Panc1 (cell line): ENCODE results near the gene HMG20B.

Experiments used
- CTCF ChIP-seq: fragments of 450-650 bp; IDR thresholded peaks from 2 replicates; pipeline ENCODE4 v1.5.1; 2017; ENCODE audit warnings: mild to moderate bottlenecking
- POLR2AphosphoS5 ChIP-seq: IDR thresholded peaks from 2 replicates; pipeline ENCODE4 v1.6.1; 2012; ENCODE audit warnings: mild to moderate bottlenecking, low read depth, low read length, moderate library complexity

- TF ChIP-seq POLR2AphosphoS5, result no peak
- no peak for TF ChIP-seq CTCF
These were observed 39.6 kb downstream of the HMG20B start for GRCh38 chr19:3612330-3612729.
